IMR-90 (cell line): ENCODE measurements around the gene MYCBP.
"Not testable (repeated sequence)": the region's sequence is repeated elsewhere in the genome, so short reads cannot be mapped to it uniquely, and the experiment has no call there.

Source experiments
- CTCF ChIP-seq: conservative IDR thresholded peaks from 2 replicates; pipeline ENCODE4 v1.5.1; 2012; ENCODE audit warnings: mild to moderate bottlenecking, low read depth, low read length, improper control_type of control experiment
- FOS ChIP-seq: fragments of 150-350 bp; IDR thresholded peaks from 2 replicates; pipeline ENCODE4 v1.6.1; 2016; ENCODE audit warnings: low read depth, low read length
- MAFK ChIP-seq: IDR thresholded peaks from 2 replicates; pipeline ENCODE4 v1.6.1; 2012; ENCODE audit warnings: low read depth, low read length, improper control_type of control experiment
- MAZ ChIP-seq: IDR thresholded peaks from 2 replicates; pipeline ENCODE4 v1.6.1; 2012; ENCODE audit warnings: low read depth, mild to moderate bottlenecking, low read length, improper control_type of control experiment, moderate library complexity, borderline replicate concordance
- MXI1 ChIP-seq: IDR thresholded peaks from 2 replicates; pipeline ENCODE4 v1.6.1; 2012; ENCODE audit warnings: low read depth, mild to moderate bottlenecking, low read length, moderate library complexity, borderline replicate concordance
- POLR2A ChIP-seq: IDR thresholded peaks from 2 replicates; pipeline ENCODE4 v1.6.1; 2012; ENCODE audit warnings: mild to moderate bottlenecking, low read depth, low read length
- RAD21 ChIP-seq: IDR thresholded peaks from 2 replicates; pipeline ENCODE4 v1.6.1; 2012; ENCODE audit warnings: low read length, improper control_type of control experiment
- SMC3 ChIP-seq: fragments of 150-350 bp; IDR thresholded peaks from 2 replicates; pipeline ENCODE4 v1.6.1; 2016; ENCODE audit warnings: low read depth, mild to moderate bottlenecking, antibody characterized with exemption, low read length, moderate library complexity
- TF ChIP-seq, protein P1 (sequence below): fragments of 150-350 bp; IDR thresholded peaks from 2 replicates; pipeline ENCODE4 v1.6.1; 2016; ENCODE audit warnings: low read depth, mild to moderate bottlenecking, low read length, moderate library complexity, borderline replicate concordance

GRCh38 chr1:38836316-38836715 lies 36.8 kb downstream of the MYCBP start:
- TF ChIP-seq POLR2A, CTCF, MAFK, RAD21, FOS, SMC3, MAZ, MXI1: not testable (repeated sequence)
- TF ChIP-seq, protein P1, sequence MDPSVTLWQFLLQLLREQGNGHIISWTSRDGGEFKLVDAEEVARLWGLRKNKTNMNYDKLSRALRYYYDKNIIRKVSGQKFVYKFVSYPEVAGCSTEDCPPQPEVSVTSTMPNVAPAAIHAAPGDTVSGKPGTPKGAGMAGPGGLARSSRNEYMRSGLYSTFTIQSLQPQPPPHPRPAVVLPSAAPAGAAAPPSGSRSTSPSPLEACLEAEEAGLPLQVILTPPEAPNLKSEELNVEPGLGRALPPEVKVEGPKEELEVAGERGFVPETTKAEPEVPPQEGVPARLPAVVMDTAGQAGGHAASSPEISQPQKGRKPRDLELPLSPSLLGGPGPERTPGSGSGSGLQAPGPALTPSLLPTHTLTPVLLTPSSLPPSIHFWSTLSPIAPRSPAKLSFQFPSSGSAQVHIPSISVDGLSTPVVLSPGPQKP: not testable (repeated sequence)
